Liver (tissue), 9 donors: ENCODE data around the gene SNX14. TPM values are rescaled to one million over a fixed set of nuclear protein-coding genes. Genes with fewer than 3 reads are reported as not detected.

Experiments
- DNase-seq: peaks from one replicate; pipeline ENCODE4 v3.0.0-alpha.2; 2017; ENCODE audit warnings: low spot score
- H3K27ac ChIP-seq, 2 donors: one replicate each; pipeline ENCODE4 v1.7.0; 2013; ENCODE audit warnings: inconsistent platforms in 2 of 2, low read length in 2 of 2, control low read depth in 1 of 2, low read depth in 1 of 2, mild to moderate bottlenecking in 1 of 2
- H3K27me3 ChIP-seq, 4 donors: one replicate each; pipeline versions ENCODE4 v1.6.1 to v1.7.0; 2013; ENCODE audit warnings: low read length in 3 of 4, inconsistent platforms in 1 of 4, mild to moderate bottlenecking in 1 of 4, moderate library complexity in 1 of 4; ENCODE audit not compliant: control insufficient read depth in 4 of 4, insufficient read depth in 4 of 4
- H3K36me3 ChIP-seq, 4 donors: one replicate each; pipeline versions ENCODE4 v1.6.1 to v1.7.0; 2013; ENCODE audit warnings: low read length in 3 of 4, mild to moderate bottlenecking in 3 of 4, low read depth in 1 of 4, moderate library complexity in 1 of 4; ENCODE audit not compliant: control insufficient read depth in 4 of 4, insufficient read depth in 3 of 4
- H3K4me1 ChIP-seq, 4 donors: one replicate each; pipeline versions ENCODE4 v1.6.1 to v1.7.0; 2013; ENCODE audit warnings: low read length in 3 of 4, mild to moderate bottlenecking in 3 of 4, moderate library complexity in 1 of 4; ENCODE audit not compliant: control insufficient read depth in 4 of 4, insufficient read depth in 4 of 4
- H3K4me3 ChIP-seq, 3 donors: one replicate each; pipeline versions ENCODE4 v1.6.1 to v1.7.0; 2013; ENCODE audit warnings: low read length in 3 of 3, control low read depth in 1 of 3, low read depth in 1 of 3, mild to moderate bottlenecking in 1 of 3
- H3K9ac ChIP-seq, 2 donors: one replicate each; pipeline ENCODE4 v1.7.0; 2013; ENCODE audit warnings: low read length in 2 of 2, mild to moderate bottlenecking in 2 of 2, moderate library complexity in 2 of 2, control low read depth in 1 of 2, low read depth in 1 of 2
- H3K9me3 ChIP-seq, 4 donors: one replicate each; pipeline versions ENCODE4 v1.6.1 to v1.7.0; 2013; ENCODE audit warnings: low read length in 3 of 4; ENCODE audit not compliant: control insufficient read depth in 4 of 4
- EGR1 ChIP-seq, 2 donors: IDR thresholded peaks; 2 replicates each; pipeline ENCODE4 v1.6.1; 2016 to 2018; ENCODE audit warnings: antibody characterized with exemption in 2 of 2, low read depth in 2 of 2
- FOXA1 ChIP-seq: IDR thresholded peaks from 2 replicates; pipeline ENCODE4 v1.6.1; 2016; ENCODE audit warnings: antibody characterized with exemption
- GABPA ChIP-seq, 2 donors: IDR thresholded peaks in 1 of 2; conservative IDR thresholded peaks in 1 of 2; 2 replicates each; pipeline ENCODE4 v1.6.1; 2016; ENCODE audit warnings: antibody characterized with exemption in 2 of 2, mild to moderate bottlenecking in 1 of 2, moderate library complexity in 1 of 2
- HNF4A ChIP-seq, 2 donors: conservative IDR thresholded peaks; 2 replicates each; pipeline ENCODE4 v1.6.1; 2016; ENCODE audit warnings: antibody characterized with exemption in 2 of 2, mild to moderate bottlenecking in 2 of 2
- HNF4G ChIP-seq: IDR thresholded peaks from 2 replicates; pipeline ENCODE4 v1.6.1; 2016; ENCODE audit warnings: antibody characterized with exemption
- JUND ChIP-seq, 2 donors: IDR thresholded peaks; 2 replicates each; pipeline ENCODE4 v1.6.1; 2016; ENCODE audit warnings: antibody characterized with exemption in 2 of 2
- NR2F2 ChIP-seq: IDR thresholded peaks from 2 replicates; pipeline ENCODE4 v1.6.1; 2016; ENCODE audit warnings: antibody characterized with exemption
- RAD21 ChIP-seq, 2 donors: IDR thresholded peaks; 2 replicates each; pipeline ENCODE4 v1.6.1; 2016; ENCODE audit warnings: antibody characterized with exemption in 2 of 2, mild to moderate bottlenecking in 2 of 2
- RXRA ChIP-seq, 2 donors: IDR thresholded peaks; 2 replicates each; pipeline ENCODE4 v1.6.1; 2017 to 2018; ENCODE audit warnings: antibody characterized with exemption in 2 of 2, mild to moderate bottlenecking in 1 of 2
- SP1 ChIP-seq: IDR thresholded peaks from 2 replicates; pipeline ENCODE4 v1.6.1; 2018; ENCODE audit warnings: antibody characterized with exemption, mild to moderate bottlenecking
- TAF1 ChIP-seq: conservative IDR thresholded peaks from 2 replicates; pipeline ENCODE4 v1.6.1; 2016; ENCODE audit warnings: antibody characterized with exemption, mild to moderate bottlenecking
- YY1 ChIP-seq: IDR thresholded peaks from 2 replicates; pipeline ENCODE4 v1.6.1; 2016; ENCODE audit warnings: antibody characterized with exemption, mild to moderate bottlenecking
- WGBS: extraction: QIAGEN DNeasy Blood & Tissue Kit; methylation state at CpG from one replicate; pipeline ENCODE4 v1.1.7; 2013; 5-methylcytosine and 5-hydroxymethylcytosine counted together
- polyA plus RNA-seq, 2 donors: library from polyadenylated mRNA; stranded (reverse) in 1 of 2; unstranded in 1 of 2; fragments of 200-250 nt in 1 of 2; fragments of >200 nt in 1 of 2; fragmentation: Nextera tagmentation in 1 of 2; extraction: Ambion mirVana in 1 of 2; gene quantifications; one replicate each; pipeline versions ENCODE4 v1.2.1 to v1.2.3, GENCODE V29; 2013 to 2015
- total RNA-seq, 2 donors: library from RNA; depleted of rRNA; stranded (reverse); fragments of >200 nt; gene quantifications; one replicate each; pipeline ENCODE4 v1.2.3, GENCODE V29; 2014
- TF ChIP-seq, protein P1 (sequence below): fragments of 150-350 bp; IDR thresholded peaks from 2 replicates; pipeline ENCODE4 v1.5.1; 2017; ENCODE audit warnings: improper control_type of control experiment, low read depth, low read length; ENCODE audit not compliant: missing input control
- TF ChIP-seq, protein P2 (sequence below): IDR thresholded peaks from 2 replicates; pipeline ENCODE4 v1.6.1; 2016; ENCODE audit warnings: antibody characterized with exemption
- TF ChIP-seq, protein P3 (sequence below): IDR thresholded peaks from 2 replicates; pipeline ENCODE4 v1.6.1; 2016; ENCODE audit warnings: antibody characterized with exemption, mild to moderate bottlenecking
- TF ChIP-seq, protein P4 (sequence below): IDR thresholded peaks from 2 replicates; pipeline ENCODE4 v1.6.1; 2016; ENCODE audit warnings: antibody characterized with exemption
- TF ChIP-seq, protein P5 (sequence below): IDR thresholded peaks from 2 replicates; pipeline ENCODE4 v1.6.1; 2016; ENCODE audit warnings: antibody characterized with exemption
- donor health status: healthy.
- donor health status: healthy.
- donor health status: healthy.
- donor health status: healthy.
- donor health status: healthy.

The SNX14 gene
- total and polyA plus RNA-seq, 4 donors: 30.5 to 79.1 (median 52.7) TPM

DNA sequence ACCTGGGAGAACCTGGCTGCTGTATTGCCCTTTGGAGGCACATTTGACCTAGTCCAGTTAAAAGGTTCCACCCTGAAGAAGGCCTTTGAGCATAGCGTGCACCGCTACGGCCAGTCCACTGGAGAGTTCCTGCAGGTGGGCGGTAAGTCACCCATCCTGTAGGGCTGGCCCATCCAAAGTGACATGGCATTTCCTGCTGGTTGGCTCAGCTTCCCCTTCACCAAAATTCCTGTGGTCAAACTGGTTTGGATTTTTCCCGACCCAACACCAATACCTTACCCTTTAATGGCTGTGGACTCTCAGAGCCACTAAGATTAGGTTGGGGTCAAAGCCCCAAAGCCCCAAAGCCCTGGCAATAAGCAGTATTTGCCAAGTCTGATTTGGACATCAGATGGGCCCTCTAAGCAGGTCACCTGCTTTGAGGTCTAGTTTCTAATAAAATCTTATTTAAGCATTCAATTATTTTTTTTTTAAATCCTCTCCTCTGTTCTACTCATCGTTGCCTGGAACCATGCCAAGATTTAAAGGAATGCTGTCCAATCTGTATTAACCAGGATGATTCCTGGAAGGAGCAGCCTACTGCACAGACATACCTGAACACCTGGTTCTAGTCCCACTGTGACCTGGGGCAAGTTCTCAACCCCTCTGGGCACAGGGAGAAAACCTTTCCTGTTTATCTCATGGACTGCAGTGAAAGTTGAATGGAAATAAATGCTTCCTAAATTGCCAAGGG, 103.0 kb downstream of the SNX14 start:
- WGBS: 83% methylated on average over 6 of the region's 6 CpGs
- Histone ChIP-seq H3K27me3 (no peaks in the 10 kb centered on the region), H3K36me3 (peaks cover 2 to 37% (median 23%) of the 10 kb centered on the region in 4 donors), H3K9me3 (no peaks in the 10 kb centered on the region), H3K27ac (no peak overlapping the region), H3K4me1 (peaks cover 0 to 10% (median 0%) of the 10 kb centered on the region in 4 donors), H3K4me3 (no peak overlapping the region), H3K9ac (no peak overlapping the region)
- no peak for TF ChIP-seq HNF4A (conservative IDR thresholded peaks at IDR 0.05)
- no peak for TF ChIP-seq HNF4G
- TF ChIP-seq NR2F2: no peak
- TF ChIP-seq EGR1 (IDR thresholded peaks at IDR 0.05; ENCODE audit: low read depth in 2 of 2): no peak
- TF ChIP-seq, protein P1, sequence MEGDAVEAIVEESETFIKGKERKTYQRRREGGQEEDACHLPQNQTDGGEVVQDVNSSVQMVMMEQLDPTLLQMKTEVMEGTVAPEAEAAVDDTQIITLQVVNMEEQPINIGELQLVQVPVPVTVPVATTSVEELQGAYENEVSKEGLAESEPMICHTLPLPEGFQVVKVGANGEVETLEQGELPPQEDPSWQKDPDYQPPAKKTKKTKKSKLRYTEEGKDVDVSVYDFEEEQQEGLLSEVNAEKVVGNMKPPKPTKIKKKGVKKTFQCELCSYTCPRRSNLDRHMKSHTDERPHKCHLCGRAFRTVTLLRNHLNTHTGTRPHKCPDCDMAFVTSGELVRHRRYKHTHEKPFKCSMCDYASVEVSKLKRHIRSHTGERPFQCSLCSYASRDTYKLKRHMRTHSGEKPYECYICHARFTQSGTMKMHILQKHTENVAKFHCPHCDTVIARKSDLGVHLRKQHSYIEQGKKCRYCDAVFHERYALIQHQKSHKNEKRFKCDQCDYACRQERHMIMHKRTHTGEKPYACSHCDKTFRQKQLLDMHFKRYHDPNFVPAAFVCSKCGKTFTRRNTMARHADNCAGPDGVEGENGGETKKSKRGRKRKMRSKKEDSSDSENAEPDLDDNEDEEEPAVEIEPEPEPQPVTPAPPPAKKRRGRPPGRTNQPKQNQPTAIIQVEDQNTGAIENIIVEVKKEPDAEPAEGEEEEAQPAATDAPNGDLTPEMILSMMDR: no peak
- TF ChIP-seq GABPA (IDR thresholded peaks at IDR 0.05 in 1 of 2, conservative IDR thresholded peaks at IDR 0.05 in 1 of 2): no peak
- TF ChIP-seq RAD21 (IDR thresholded peaks at IDR 0.05): no peak
- TF ChIP-seq, protein P2, sequence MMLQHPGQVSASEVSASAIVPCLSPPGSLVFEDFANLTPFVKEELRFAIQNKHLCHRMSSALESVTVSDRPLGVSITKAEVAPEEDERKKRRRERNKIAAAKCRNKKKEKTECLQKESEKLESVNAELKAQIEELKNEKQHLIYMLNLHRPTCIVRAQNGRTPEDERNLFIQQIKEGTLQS: no peak
- no peak for TF ChIP-seq TAF1
- no peak for TF ChIP-seq YY1
- TF ChIP-seq SP1: no peak
- TF ChIP-seq, protein P3, sequence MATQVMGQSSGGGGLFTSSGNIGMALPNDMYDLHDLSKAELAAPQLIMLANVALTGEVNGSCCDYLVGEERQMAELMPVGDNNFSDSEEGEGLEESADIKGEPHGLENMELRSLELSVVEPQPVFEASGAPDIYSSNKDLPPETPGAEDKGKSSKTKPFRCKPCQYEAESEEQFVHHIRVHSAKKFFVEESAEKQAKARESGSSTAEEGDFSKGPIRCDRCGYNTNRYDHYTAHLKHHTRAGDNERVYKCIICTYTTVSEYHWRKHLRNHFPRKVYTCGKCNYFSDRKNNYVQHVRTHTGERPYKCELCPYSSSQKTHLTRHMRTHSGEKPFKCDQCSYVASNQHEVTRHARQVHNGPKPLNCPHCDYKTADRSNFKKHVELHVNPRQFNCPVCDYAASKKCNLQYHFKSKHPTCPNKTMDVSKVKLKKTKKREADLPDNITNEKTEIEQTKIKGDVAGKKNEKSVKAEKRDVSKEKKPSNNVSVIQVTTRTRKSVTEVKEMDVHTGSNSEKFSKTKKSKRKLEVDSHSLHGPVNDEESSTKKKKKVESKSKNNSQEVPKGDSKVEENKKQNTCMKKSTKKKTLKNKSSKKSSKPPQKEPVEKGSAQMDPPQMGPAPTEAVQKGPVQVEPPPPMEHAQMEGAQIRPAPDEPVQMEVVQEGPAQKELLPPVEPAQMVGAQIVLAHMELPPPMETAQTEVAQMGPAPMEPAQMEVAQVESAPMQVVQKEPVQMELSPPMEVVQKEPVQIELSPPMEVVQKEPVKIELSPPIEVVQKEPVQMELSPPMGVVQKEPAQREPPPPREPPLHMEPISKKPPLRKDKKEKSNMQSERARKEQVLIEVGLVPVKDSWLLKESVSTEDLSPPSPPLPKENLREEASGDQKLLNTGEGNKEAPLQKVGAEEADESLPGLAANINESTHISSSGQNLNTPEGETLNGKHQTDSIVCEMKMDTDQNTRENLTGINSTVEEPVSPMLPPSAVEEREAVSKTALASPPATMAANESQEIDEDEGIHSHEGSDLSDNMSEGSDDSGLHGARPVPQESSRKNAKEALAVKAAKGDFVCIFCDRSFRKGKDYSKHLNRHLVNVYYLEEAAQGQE: no peak
- TF ChIP-seq, protein P4, sequence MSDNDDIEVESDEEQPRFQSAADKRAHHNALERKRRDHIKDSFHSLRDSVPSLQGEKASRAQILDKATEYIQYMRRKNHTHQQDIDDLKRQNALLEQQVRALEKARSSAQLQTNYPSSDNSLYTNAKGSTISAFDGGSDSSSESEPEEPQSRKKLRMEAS: no peak
- TF ChIP-seq, protein P5, sequence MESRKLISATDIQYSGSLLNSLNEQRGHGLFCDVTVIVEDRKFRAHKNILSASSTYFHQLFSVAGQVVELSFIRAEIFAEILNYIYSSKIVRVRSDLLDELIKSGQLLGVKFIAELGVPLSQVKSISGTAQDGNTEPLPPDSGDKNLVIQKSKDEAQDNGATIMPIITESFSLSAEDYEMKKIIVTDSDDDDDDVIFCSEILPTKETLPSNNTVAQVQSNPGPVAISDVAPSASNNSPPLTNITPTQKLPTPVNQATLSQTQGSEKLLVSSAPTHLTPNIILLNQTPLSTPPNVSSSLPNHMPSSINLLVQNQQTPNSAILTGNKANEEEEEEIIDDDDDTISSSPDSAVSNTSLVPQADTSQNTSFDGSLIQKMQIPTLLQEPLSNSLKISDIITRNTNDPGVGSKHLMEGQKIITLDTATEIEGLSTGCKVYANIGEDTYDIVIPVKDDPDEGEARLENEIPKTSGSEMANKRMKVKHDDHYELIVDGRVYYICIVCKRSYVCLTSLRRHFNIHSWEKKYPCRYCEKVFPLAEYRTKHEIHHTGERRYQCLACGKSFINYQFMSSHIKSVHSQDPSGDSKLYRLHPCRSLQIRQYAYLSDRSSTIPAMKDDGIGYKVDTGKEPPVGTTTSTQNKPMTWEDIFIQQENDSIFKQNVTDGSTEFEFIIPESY: no peak
- TF ChIP-seq RXRA (IDR thresholded peaks at IDR 0.05): no peak
- no peak for TF ChIP-seq FOXA1
- TF ChIP-seq JUND (IDR thresholded peaks at IDR 0.05): no peak
- DNase-seq: no peak
